ENCODE data around the gene ANKRD65. TPM values are rescaled to one million over a fixed set of nuclear protein-coding genes. Genes with fewer than 3 reads are reported as not detected.
"Not testable (repeated sequence)": the region's sequence is repeated elsewhere in the genome, so short reads cannot be mapped to it uniquely, and the experiment has no call there.

The ANKRD65 gene
- total RNA-seq, 1 experiment from 2014 or later = not detected

GRCh38 chr1:1406101-1406820 lies 14.8 kb downstream of the ANKRD65 start:
- no peak for DNase-seq (ENCODE audit: low read depth in 1 of 2, low spot score in 2 of 2)
- Histone ChIP-seq H3K9me3 (replicated peaks) (no peaks in the 10 kb centered on the region), H3K4me3 (peak overlapping the region; percentile 75), H3K27ac (no peak overlapping the region), H3K36me3 (peaks cover 72% of the 10 kb centered on the region), H3K4me1 (replicated peaks) (peaks cover 24% of the 10 kb centered on the region), H3K27me3 (replicated peaks) (no peaks in the 10 kb centered on the region)

- no peak overlapping the region for H3K27ac ChIP-seq
- peaks cover 92% of the 10 kb centered on the region for H3K36me3 ChIP-seq
- H3K4me3 ChIP-seq = no peak overlapping the region
- peaks cover 37% of the 10 kb centered on the region for H3K4me1 ChIP-seq (replicated peaks)
- DNase-seq (ENCODE audit: low read depth in 1 of 2, low spot score in 2 of 2) = no peak
- no peaks in the 10 kb centered on the region for H3K27me3 ChIP-seq (replicated peaks)
- H3K9me3 ChIP-seq (replicated peaks) = no peaks in the 10 kb centered on the region
Measured at GRCh38 chr1:1403653-1404052, 17.4 kb downstream of the ANKRD65 start.

- not testable (repeated sequence) for H3K27ac ChIP-seq
Measured at GRCh38 chr1:1402901-1403392, 18.1 kb downstream of the ANKRD65 start.

GRCh38 chr1:1402072-1402900 lies 18.8 kb downstream of the ANKRD65 start:
- Histone ChIP-seq H3K4me1 (replicated peaks) (peaks cover 39% of the 10 kb centered on the region), H3K36me3 (peaks cover 91% of the 10 kb centered on the region), H3K27ac (no peak overlapping the region), H3K9me3 (replicated peaks) (no peaks in the 10 kb centered on the region), H3K27me3 (replicated peaks) (no peaks in the 10 kb centered on the region), H3K4me3 (no peak overlapping the region)
- peak in 1 of 2 experiments; percentile 22 for DNase-seq (ENCODE audit: low read depth in 1 of 2, low spot score in 2 of 2)

More at GRCh38 chr1:1402901-1403392, 18.1 kb downstream of the ANKRD65 start:
- not testable (repeated sequence) for H3K4me3 ChIP-seq; DNase-seq (ENCODE audit: low read depth in 1 of 2, low spot score in 2 of 2); H3K27me3 ChIP-seq (replicated peaks); H3K9me3 ChIP-seq (replicated peaks)
- H3K4me1 ChIP-seq (replicated peaks) = peaks cover 35% of the 10 kb centered on the region
- H3K36me3 ChIP-seq = peaks cover 91% of the 10 kb centered on the region

DNA sequence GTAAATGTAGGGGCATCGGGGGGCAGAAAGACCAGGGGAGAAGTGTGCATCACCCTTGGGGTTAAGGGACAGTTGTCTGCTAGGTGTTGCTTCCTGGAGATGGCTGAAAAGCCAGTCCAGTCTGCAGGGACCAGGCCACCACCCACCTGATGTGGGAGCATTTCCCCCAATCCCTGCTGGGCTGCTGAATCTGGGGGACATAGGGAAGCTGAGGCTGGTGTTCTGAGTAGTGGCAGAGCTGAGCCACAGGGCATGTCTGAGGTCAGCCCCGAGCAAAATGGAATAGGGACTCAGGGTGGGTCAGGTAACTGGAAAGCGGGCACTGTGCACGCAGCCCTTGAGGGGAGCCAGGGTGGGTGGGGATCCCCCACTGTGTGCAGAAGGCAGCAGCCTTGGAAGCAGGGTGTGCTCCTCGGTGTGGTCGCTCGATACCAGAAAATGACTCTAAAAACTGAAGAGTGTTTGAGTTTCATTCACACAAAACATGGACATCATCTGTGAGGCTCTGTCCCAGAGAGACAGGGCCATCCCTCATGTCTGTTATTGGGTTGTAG lies 19.5 kb downstream of the ANKRD65 start:
- peaks cover 91% of the 10 kb centered on the region for H3K36me3 ChIP-seq
- H3K9me3 ChIP-seq (replicated peaks) = no peaks in the 10 kb centered on the region
- no peak overlapping the region for H3K27ac ChIP-seq
- H3K4me1 ChIP-seq (replicated peaks) = peaks cover 39% of the 10 kb centered on the region
- H3K27me3 ChIP-seq (replicated peaks) = no peaks in the 10 kb centered on the region
- no peak for DNase-seq (ENCODE audit: low read depth in 1 of 2, low spot score in 2 of 2)
- H3K4me3 ChIP-seq = no peak overlapping the region

GRCh38 chr1:1400576-1401456 lies 20.3 kb downstream of the ANKRD65 start:
- Histone ChIP-seq H3K27me3 (replicated peaks) (no peaks in the 10 kb centered on the region), H3K36me3 (peaks cover 89% of the 10 kb centered on the region), H3K4me3 (peak overlapping the region; percentile 92), H3K9me3 (replicated peaks) (no peaks in the 10 kb centered on the region), H3K4me1 (replicated peaks) (peaks cover 33% of the 10 kb centered on the region), H3K27ac (no peak overlapping the region)
- no peak for DNase-seq (ENCODE audit: low read depth in 1 of 2, low spot score in 2 of 2)

DNA sequence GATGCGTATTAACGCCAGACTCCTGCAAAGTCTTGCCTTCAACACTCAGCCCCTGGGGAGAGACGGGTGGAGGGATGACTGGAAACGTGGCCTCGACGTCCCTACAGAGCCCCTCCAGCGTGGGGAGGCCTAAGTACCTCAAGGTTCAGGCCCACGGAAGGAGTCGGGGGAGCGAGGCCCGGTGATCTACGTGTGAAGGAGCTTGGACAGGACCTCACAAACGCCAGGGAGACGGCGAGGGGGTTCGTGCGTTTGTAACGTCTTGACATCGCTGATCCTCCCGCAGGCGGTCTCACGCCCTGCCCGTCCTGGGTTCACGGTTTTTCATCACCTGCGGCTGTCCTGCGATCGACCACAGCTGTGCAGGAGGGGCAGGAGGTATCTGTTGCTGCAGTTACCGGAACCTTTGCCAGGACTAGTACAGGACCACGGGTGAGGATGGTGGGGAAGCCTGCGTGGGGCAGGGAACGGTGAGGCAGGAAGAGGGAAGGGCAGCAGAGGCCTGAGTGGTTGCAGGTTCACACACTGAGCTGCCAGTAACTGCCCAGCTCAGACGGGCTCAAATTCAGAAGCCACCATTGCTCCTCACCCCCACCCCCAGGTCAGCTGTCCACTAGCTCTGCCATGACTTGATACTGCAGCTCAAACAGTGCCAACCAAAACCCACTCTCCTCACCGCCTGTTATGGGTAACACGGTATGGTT lies 21.1 kb downstream of the ANKRD65 start:
- peak overlapping the region; percentile 92 for H3K4me3 ChIP-seq
- no peaks in the 10 kb centered on the region for H3K27me3 ChIP-seq (replicated peaks)
- peaks cover 89% of the 10 kb centered on the region for H3K36me3 ChIP-seq
- DNase-seq (ENCODE audit: low read depth in 1 of 2, low spot score in 2 of 2) = no peak
- H3K27ac ChIP-seq = peak overlapping the region; percentile 41; the same call in 1 of the 2 replicates
- peaks cover 31% of the 10 kb centered on the region for H3K4me1 ChIP-seq (replicated peaks)
- H3K9me3 ChIP-seq (replicated peaks) = no peaks in the 10 kb centered on the region

GRCh38 chr1:1399187-1399871 lies 21.7 kb downstream of the ANKRD65 start, which contains the start of gene CCNL2:
TSS of gene CCNL2 (minus strand) at chr1:1399335. CDS start at chr1:1399306, 29 bp downstream.
- Histone ChIP-seq H3K9me3 (replicated peaks) (no peaks in the 10 kb centered on the region), H3K27ac (peak within 1 kb of the TSS; percentile 44), H3K4me1 (replicated peaks) (peaks cover 31% of the 10 kb centered on the region), H3K4me3 (peak within 1 kb of the TSS; percentile 92), H3K36me3 (peaks cover 89% of the 10 kb centered on the region), H3K27me3 (replicated peaks) (no peaks in the 10 kb centered on the region)
- peak; percentile 96 to 99 for DNase-seq (ENCODE audit: low read depth in 1 of 2, low spot score in 2 of 2)

DNA sequence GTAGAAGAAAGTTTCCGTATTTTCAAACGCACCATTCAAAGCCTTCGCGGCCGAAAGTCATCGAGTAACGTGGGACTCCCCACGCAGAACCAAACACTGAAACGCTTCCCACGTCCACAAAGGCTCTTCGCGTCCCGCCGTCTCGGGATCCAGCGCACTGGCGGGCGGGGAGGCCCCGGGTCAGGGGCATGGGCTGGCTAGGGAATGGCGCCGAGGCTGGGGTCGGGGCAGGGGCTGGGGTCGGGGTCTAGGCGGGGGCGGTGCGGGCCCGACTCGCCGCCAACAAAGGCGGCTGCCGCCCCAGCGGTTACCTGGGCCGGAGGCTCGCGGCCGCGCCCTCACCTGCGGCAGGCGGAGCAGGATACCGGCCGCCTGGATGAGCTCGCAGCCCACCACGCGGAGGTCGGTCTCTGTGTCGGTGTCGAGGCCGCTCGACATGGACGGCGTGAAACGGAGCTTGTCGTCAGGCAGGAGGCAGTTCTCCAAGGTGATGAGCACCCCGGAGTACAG lies 22.3 kb downstream of the ANKRD65 start:
- H3K27ac ChIP-seq = peak overlapping the region; percentile 44
- H3K9me3 ChIP-seq (replicated peaks) = no peaks in the 10 kb centered on the region
- H3K4me3 ChIP-seq = peak overlapping the region; percentile 92
- H3K4me1 ChIP-seq (replicated peaks) = peaks cover 31% of the 10 kb centered on the region
- peaks cover 91% of the 10 kb centered on the region for H3K36me3 ChIP-seq
- DNase-seq (ENCODE audit: low read depth in 1 of 2, low spot score in 2 of 2) = no peak
- H3K27me3 ChIP-seq (replicated peaks) = no peaks in the 10 kb centered on the region

DNA sequence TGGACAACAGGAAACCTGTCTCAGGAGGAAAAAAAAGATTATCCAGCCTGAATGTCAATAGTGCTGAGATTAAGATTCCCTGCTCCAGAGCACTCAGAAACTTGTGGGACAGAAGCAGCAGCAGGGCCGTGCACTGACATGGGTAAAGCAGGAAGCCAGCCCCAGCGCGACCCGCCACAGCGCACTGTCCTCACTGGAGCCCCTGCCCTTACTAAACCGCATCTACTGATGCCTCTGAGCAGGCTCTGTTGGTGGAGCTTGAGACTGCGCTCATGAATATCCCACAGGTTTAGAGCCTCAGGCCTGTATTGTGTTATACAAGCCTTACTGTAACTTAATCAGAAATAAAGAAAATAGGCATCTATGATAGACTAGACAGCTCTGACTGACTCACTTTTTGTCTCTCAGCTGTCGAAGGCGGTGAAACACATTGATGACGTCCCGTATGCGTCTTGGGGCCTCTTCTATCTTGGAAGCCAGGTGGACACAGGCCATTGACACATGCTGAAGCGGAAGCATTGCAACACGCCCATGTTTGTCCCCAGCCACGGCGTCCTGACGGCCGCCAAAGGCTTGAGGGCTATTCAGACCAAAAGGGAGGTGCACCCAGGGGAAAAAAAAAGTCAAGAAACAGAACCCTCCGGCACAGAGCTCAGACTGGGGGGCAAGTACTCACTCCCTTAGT lies 23.1 kb downstream of the ANKRD65 start:
- Histone ChIP-seq H3K4me1 (replicated peaks) (peaks cover 31% of the 10 kb centered on the region), H3K36me3 (peaks cover 91% of the 10 kb centered on the region), H3K27me3 (replicated peaks) (no peaks in the 10 kb centered on the region), H3K4me3 (peak overlapping the region; percentile 92), H3K9me3 (replicated peaks) (no peaks in the 10 kb centered on the region), H3K27ac (no peak overlapping the region)
- DNase-seq (ENCODE audit: low read depth in 1 of 2, low spot score in 2 of 2) = no peak

- no peak overlapping the region for H3K4me3 ChIP-seq
- H3K27me3 ChIP-seq (replicated peaks) = no peaks in the 10 kb centered on the region
- no peak overlapping the region for H3K27ac ChIP-seq
- peaks cover 91% of the 10 kb centered on the region for H3K36me3 ChIP-seq
- no peaks in the 10 kb centered on the region for H3K9me3 ChIP-seq (replicated peaks)
- no peak for DNase-seq (ENCODE audit: low read depth in 1 of 2, low spot score in 2 of 2)
- peaks cover 12% of the 10 kb centered on the region for H3K4me1 ChIP-seq (replicated peaks)
Measured at GRCh38 chr1:1395166-1395565, 25.9 kb downstream of the ANKRD65 start.
